NCI-H2107 treated with DMSO at 0.1 percent for 48 hours (cell line): ENCODE measurements around the gene DSG2.
A peak's percentile ranks its signal among the peaks of the same experiment; 100 is the strongest.
"Not testable (repeated sequence)": the region's sequence is repeated elsewhere in the genome, so short reads cannot be mapped to it uniquely, and the experiment has no call there.

Experiments used
- DNase-seq: peaks from one replicate; lab custom pipeline; 2025; ENCODE audit not compliant: unreplicated experiment; lab: John Stamatoyannopoulos, UW

The DSG2 gene

GRCh38 chr18:31500051-31500688 lies 2.2 kb downstream of the DSG2 start:
- DNase-seq: no peak

- DNase-seq: no peak
These were observed 5.0 kb downstream of the DSG2 start for GRCh38 chr18:31503011-31503410.

- DNase-seq: no peak
These were observed 6.6 kb downstream of the DSG2 start for GRCh38 chr18:31504455-31505147.

GRCh38 chr18:31505156-31505555 lies 7.2 kb downstream of the DSG2 start:
- DNase-seq: no peak

GRCh38 chr18:31506024-31506742 lies 8.2 kb downstream of the DSG2 start:
- no peak for DNase-seq

- not testable (repeated sequence) for DNase-seq
These were observed 9.1 kb downstream of the DSG2 start for GRCh38 chr18:31507124-31507523.

- no peak for DNase-seq
These were observed 10.8 kb downstream of the DSG2 start for GRCh38 chr18:31508781-31509180.

- DNase-seq: no peak
These were observed 11.6 kb downstream of the DSG2 start for GRCh38 chr18:31509571-31509970.

GRCh38 chr18:31510319-31510718 lies 12.3 kb downstream of the DSG2 start:
- no peak for DNase-seq

- DNase-seq: no peak
These were observed 13.1 kb downstream of the DSG2 start for GRCh38 chr18:31511098-31511497.

GRCh38 chr18:31512203-31512764 lies 14.3 kb downstream of the DSG2 start:
- DNase-seq: no peak

- no peak for DNase-seq
These were observed 15.4 kb downstream of the DSG2 start for GRCh38 chr18:31513189-31513935.

GRCh38 chr18:31516437-31516836 lies 18.5 kb downstream of the DSG2 start:
- DNase-seq: no peak

- no peak for DNase-seq
These were observed 28.4 kb downstream of the DSG2 start for GRCh38 chr18:31526374-31526773.

GRCh38 chr18:31533236-31533635 lies 35.3 kb downstream of the DSG2 start:
- DNase-seq: no peak

- DNase-seq: peak; percentile 4
These were observed 40.9 kb downstream of the DSG2 start for GRCh38 chr18:31538837-31539236.

- no peak for DNase-seq
These were observed 48.5 kb downstream of the DSG2 start for GRCh38 chr18:31546476-31546875.

GRCh38 chr18:31548853-31549252 lies 50.9 kb downstream of the DSG2 start:
- no peak for DNase-seq

- no peak for DNase-seq
These were observed 51.4 kb downstream of the DSG2 start for GRCh38 chr18:31549416-31549815.

- DNase-seq: no peak
These were observed 53.9 kb downstream of the DSG2 start for GRCh38 chr18:31551883-31552282.

- DNase-seq: no peak
These were observed 55.8 kb downstream of the DSG2 start for GRCh38 chr18:31553800-31554199.
